Fibroblast of lung (primary cell): Measurements from ENCODE around the gene IGIP. TPM values are rescaled to one million over a fixed set of nuclear protein-coding genes. Genes with fewer than 3 reads are reported as not detected.

Experiments used
- DNase-seq, 2 donors: peaks; one replicate each; pipeline versions ENCODE4 v3.0.0 to v3.0.0-alpha.2; 2010; ENCODE audit warnings: low read depth in 2 of 2
- H2AFZ ChIP-seq: 2 replicates; pipeline ENCODE4 v1.5.1; 2012; ENCODE audit warnings: low read length, control low read depth, inconsistent platforms
- H3K27ac ChIP-seq: 2 replicates; pipeline ENCODE4 v1.5.1; 2011; ENCODE audit warnings: low read length, control low read depth; ENCODE audit not compliant: insufficient read depth
- H3K27me3 ChIP-seq: 2 replicates; pipeline ENCODE4 v1.5.1; 2011; ENCODE audit warnings: mild to moderate bottlenecking, low read length; ENCODE audit not compliant: control insufficient read depth, insufficient read depth
- H3K36me3 ChIP-seq: 2 replicates; pipeline ENCODE4 v1.5.1; 2011; ENCODE audit warnings: low read length; ENCODE audit not compliant: control insufficient read depth, insufficient read depth
- H3K4me1 ChIP-seq: 2 replicates; pipeline ENCODE4 v1.5.1; 2011; ENCODE audit warnings: low read length; ENCODE audit not compliant: control insufficient read depth, insufficient read depth; ENCODE audit errors: extremely low read depth
- H3K4me2 ChIP-seq: 2 replicates; pipeline ENCODE4 v1.5.1; 2011; ENCODE audit warnings: low read length, control low read depth; ENCODE audit not compliant: insufficient read depth; ENCODE audit errors: extremely low read depth
- H3K4me3 ChIP-seq, 4 experiments: fragments of 200-600 bp in 1 of 4; sonication (generic) in 1 of 4; replicated peaks in 1 of 4; 2 replicates each; pipeline ENCODE4 v1.5.1; 2011 to 2016; ENCODE audit warnings: low read length in 4 of 4, low read depth in 3 of 4, mild to moderate bottlenecking in 3 of 4, control low read depth in 2 of 4, inconsistent platforms in 1 of 4, mixed read lengths in 1 of 4; ENCODE audit not compliant: insufficient read depth in 1 of 4; ENCODE audit errors: control extremely low read depth in 1 of 4
- H3K79me2 ChIP-seq: 2 replicates; pipeline ENCODE4 v1.5.1; 2012; ENCODE audit warnings: mild to moderate bottlenecking, low read length, inconsistent platforms; ENCODE audit not compliant: control insufficient read depth, insufficient read depth
- H3K9ac ChIP-seq: 2 replicates; pipeline ENCODE4 v1.5.1; 2011; ENCODE audit warnings: mild to moderate bottlenecking, low read length, control low read depth; ENCODE audit not compliant: insufficient read depth
- H3K9me3 ChIP-seq: 2 replicates; pipeline ENCODE4 v1.5.1; 2012; ENCODE audit warnings: low read depth, low read length; ENCODE audit not compliant: control insufficient read depth, insufficient read depth
- H4K20me1 ChIP-seq: 2 replicates; pipeline ENCODE4 v1.5.1; 2011; ENCODE audit warnings: low read length; ENCODE audit not compliant: control insufficient read depth, insufficient read depth; ENCODE audit errors: extremely low read depth
- CTCF ChIP-seq, 2 donors: IDR thresholded peaks in 1 of 2; conservative IDR thresholded peaks in 1 of 2; 1 replicate in 1 of 2; 2 replicates in 1 of 2; pipeline ENCODE4 v1.5.1; 2011 to 2012; ENCODE audit warnings: low read length in 2 of 2, control low read depth in 1 of 2, inconsistent platforms in 1 of 2, low read depth in 1 of 2, mild to moderate bottlenecking in 1 of 2
- EZH2 ChIP-seq: IDR thresholded peaks from 2 replicates; pipeline ENCODE4 v1.5.1; 2012; ENCODE audit warnings: low read length, control low read depth, mild to moderate bottlenecking; ENCODE audit errors: missing control alignments
- polyA plus RNA-seq, 2 donors: library from polyadenylated mRNA; depleted of rRNA in 1 of 2; stranded (reverse) in 1 of 2; unstranded in 1 of 2; fragments of >200 nt; gene quantifications; 2 replicates each; pipeline ENCODE4 v1.2.1, GENCODE V29; 2011 to 2012; ENCODE audit warnings: missing spikeins in 1 of 2
- total RNA-seq: library from RNA; depleted of rRNA; stranded (reverse); fragments of >200 nt; gene quantifications from 2 replicates; pipeline ENCODE4 v1.2.1, GENCODE V29; 2014

Gene IGIP
- total and polyA plus RNA-seq, 2 donors (not counting 1 experiment from before 2014, with no cell fraction given), result 3.8 to 11.7 TPM

GRCh38 chr5:140130949-140131733, 5.4 kb downstream of the IGIP start:
- Histone ChIP-seq H3K27me3 (no peaks in the 10 kb centered on the region), H4K20me1 (no peaks in the 10 kb centered on the region), H3K27ac (peak overlapping the region; percentile 54), H3K9me3 (no peaks in the 10 kb centered on the region), H3K36me3 (no peaks in the 10 kb centered on the region), H3K4me2 (peak overlapping the region; percentile 28), H3K79me2 (peaks cover 6% of the 10 kb centered on the region), H3K9ac (no peak overlapping the region), H3K4me3 (no peak overlapping the region), H2AFZ (no peak overlapping the region), H3K4me1 (peaks cover 12% of the 10 kb centered on the region)
- TF ChIP-seq CTCF (conservative IDR thresholded peaks at IDR 0.05 in 1 of 2, IDR thresholded peaks at IDR 0.05 in 1 of 2; ENCODE audit: low read depth in 1 of 2, low read length in 2 of 2) (no peak), EZH2 (no peak)
- DNase-seq, result no peak

- Histone ChIP-seq H3K4me1 (peaks cover 12% of the 10 kb centered on the region), H3K79me2 (peaks cover 3% of the 10 kb centered on the region), H3K4me3 (no peak overlapping the region), H3K4me2 (peak overlapping the region; percentile 48), H4K20me1 (no peaks in the 10 kb centered on the region), H3K36me3 (no peaks in the 10 kb centered on the region), H3K27ac (peak overlapping the region; percentile 54), H2AFZ (peak overlapping the region; percentile 27), H3K27me3 (no peaks in the 10 kb centered on the region), H3K9ac (no peak overlapping the region), H3K9me3 (no peaks in the 10 kb centered on the region)
- TF ChIP-seq EZH2 (no peak), CTCF (conservative IDR thresholded peaks at IDR 0.05 in 1 of 2, IDR thresholded peaks at IDR 0.05 in 1 of 2; ENCODE audit: low read depth in 1 of 2, low read length in 2 of 2) (no peak)
- DNase-seq, result peak; percentile 79 to 97
Observed at GRCh38 chr5:140131967-140132409, 6.3 kb downstream of the IGIP start.

GRCh38 chr5:140133514-140134167, 7.9 kb downstream of the IGIP start:
- Histone ChIP-seq H3K36me3 (no peaks in the 10 kb centered on the region), H3K27ac (no peak overlapping the region), H3K4me1 (peaks cover 12% of the 10 kb centered on the region), H3K79me2 (no peaks in the 10 kb centered on the region), H4K20me1 (no peaks in the 10 kb centered on the region), H3K4me2 (no peak overlapping the region), H3K27me3 (no peaks in the 10 kb centered on the region), H2AFZ (no peak overlapping the region), H3K9me3 (no peaks in the 10 kb centered on the region), H3K4me3 (no peak overlapping the region), H3K9ac (no peak overlapping the region)
- no peak for DNase-seq
- TF ChIP-seq CTCF (conservative IDR thresholded peaks at IDR 0.05 in 1 of 2, IDR thresholded peaks at IDR 0.05 in 1 of 2; ENCODE audit: low read depth in 1 of 2, low read length in 2 of 2) (no peak), EZH2 (no peak)
